Body of pancreas (tissue), 4 donors: ENCODE results near the gene TOGARAM2. TPM values are rescaled to one million over a fixed set of nuclear protein-coding genes. Genes with fewer than 3 reads are reported as not detected.

Experiments
- ATAC-seq: fragments of 150-250 bp; one replicate; pipeline ENCODE4 v1.9.1; 2016
- DNase-seq, 4 donors: peaks; one replicate each; pipeline ENCODE4 v3.0.0-alpha.2; 2019
- H3K27ac ChIP-seq, 4 donors: fragments of 200-600 bp; sonication (generic); 1 replicate in 3 of 4; 2 replicates in 1 of 4; pipeline versions ENCODE4 v1.5.1 to v1.6.1; 2016 to 2019; ENCODE audit warnings: mild to moderate bottlenecking in 1 of 4, mixed read lengths in 1 of 4, moderate library complexity in 1 of 4
- H3K27me3 ChIP-seq, 2 donors: fragments of 200-600 bp; sonication (generic); one replicate each; pipeline ENCODE4 v1.6.0; 2016; ENCODE audit warnings: mild to moderate bottlenecking in 1 of 2
- H3K36me3 ChIP-seq, 2 donors: fragments of 200-600 bp; sonication (generic); replicated peaks in 1 of 2; 2 replicates each; pipeline ENCODE4 v1.5.1; 2016; ENCODE audit warnings: low read depth in 2 of 2; ENCODE audit not compliant: insufficient read depth in 1 of 2
- H3K4me1 ChIP-seq: fragments of 200-600 bp; sonication (generic); one replicate; pipeline ENCODE4 v1.6.0; 2016
- H3K4me3 ChIP-seq, 2 donors: fragments of 200-600 bp; sonication (generic); 1 replicate in 1 of 2; 2 replicates in 1 of 2; pipeline ENCODE4 v1.5.1; 2016 to 2019
- H3K9me3 ChIP-seq, 3 donors: fragments of 200-600 bp; sonication (generic); 1 replicate in 2 of 3; 2 replicates in 1 of 3; pipeline ENCODE4 v1.5.1; 2016
- POLR2A ChIP-seq, 3 donors: fragments of 450-650 bp; IDR thresholded peaks; one replicate each; pipeline ENCODE4 v1.6.1; 2016; ENCODE audit warnings: antibody characterized with exemption in 3 of 3, mild to moderate bottlenecking in 2 of 3
- WGBS, 2 donors: methylation state at CpG; one replicate each; pipeline ENCODE4 v1.1.5; 2017; 5-methylcytosine and 5-hydroxymethylcytosine counted together
- intact Hi-C: fragments of 100-400 bp; cut with DNase I; formaldehyde crosslinking; loops from one replicate; pipeline ENCODE4 v1.15.1; 2023
- total RNA-seq, 2 donors: library from RNA; depleted of rRNA; stranded (reverse); fragments of >200 nt; gene quantifications; one replicate each; pipeline ENCODE4 v1.1.0, GENCODE V29; 2016
- TF ChIP-seq, protein P1 (sequence below), 7 experiments: fragments of 450-650 bp in 4 of 7; fragments of 200-600 bp in 3 of 7; sonication (generic) in 3 of 7; IDR thresholded peaks; one replicate each; pipeline ENCODE4 v1.5.1; 2016 to 2019; ENCODE audit warnings: antibody characterized with exemption in 7 of 7

Gene TOGARAM2
- total RNA-seq, 2 donors from 2014 or later = 0.26 TPM; not detected in 1

DNA sequence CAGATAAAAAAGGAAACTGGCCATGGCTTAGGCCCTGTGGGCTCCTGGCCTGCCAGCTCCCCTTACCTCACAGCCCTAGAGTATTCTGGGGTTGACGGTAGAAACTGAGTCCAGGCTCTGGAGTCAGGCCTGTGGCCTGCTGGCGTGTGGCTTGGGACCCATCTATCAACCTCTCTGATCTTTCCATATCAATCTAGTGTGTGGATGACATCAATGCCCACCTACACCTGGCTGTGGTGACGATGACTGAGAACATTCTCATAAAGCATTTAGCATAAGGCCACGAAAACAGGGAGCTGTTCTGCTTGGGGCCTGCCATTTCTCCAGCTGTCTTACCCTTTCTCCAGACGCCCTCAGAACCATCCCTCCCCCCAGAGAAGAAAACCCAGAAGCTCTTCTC, 75.4 kb downstream of the TOGARAM2 start:
- TF ChIP-seq, protein P1, sequence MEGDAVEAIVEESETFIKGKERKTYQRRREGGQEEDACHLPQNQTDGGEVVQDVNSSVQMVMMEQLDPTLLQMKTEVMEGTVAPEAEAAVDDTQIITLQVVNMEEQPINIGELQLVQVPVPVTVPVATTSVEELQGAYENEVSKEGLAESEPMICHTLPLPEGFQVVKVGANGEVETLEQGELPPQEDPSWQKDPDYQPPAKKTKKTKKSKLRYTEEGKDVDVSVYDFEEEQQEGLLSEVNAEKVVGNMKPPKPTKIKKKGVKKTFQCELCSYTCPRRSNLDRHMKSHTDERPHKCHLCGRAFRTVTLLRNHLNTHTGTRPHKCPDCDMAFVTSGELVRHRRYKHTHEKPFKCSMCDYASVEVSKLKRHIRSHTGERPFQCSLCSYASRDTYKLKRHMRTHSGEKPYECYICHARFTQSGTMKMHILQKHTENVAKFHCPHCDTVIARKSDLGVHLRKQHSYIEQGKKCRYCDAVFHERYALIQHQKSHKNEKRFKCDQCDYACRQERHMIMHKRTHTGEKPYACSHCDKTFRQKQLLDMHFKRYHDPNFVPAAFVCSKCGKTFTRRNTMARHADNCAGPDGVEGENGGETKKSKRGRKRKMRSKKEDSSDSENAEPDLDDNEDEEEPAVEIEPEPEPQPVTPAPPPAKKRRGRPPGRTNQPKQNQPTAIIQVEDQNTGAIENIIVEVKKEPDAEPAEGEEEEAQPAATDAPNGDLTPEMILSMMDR (IDR thresholded peaks at IDR 0.05) = no peak
- TF ChIP-seq POLR2A (IDR thresholded peaks at IDR 0.05) = no peak
- Histone ChIP-seq H3K4me3 (no peak overlapping the region), H3K27me3 (no peaks in the 10 kb centered on the region), H3K4me1 (no peaks in the 10 kb centered on the region), H3K27ac (no peak overlapping the region), H3K9me3 (no peaks in the 10 kb centered on the region), H3K36me3 (no peaks in the 10 kb centered on the region)
- ATAC-seq (no peak), DNase-seq (no peak)
- WGBS, 2 donors = 88 to 95% methylated on average over 2 to 5 of the region's 5 CpGs
- intact Hi-C loops = no loop called here

DNA sequence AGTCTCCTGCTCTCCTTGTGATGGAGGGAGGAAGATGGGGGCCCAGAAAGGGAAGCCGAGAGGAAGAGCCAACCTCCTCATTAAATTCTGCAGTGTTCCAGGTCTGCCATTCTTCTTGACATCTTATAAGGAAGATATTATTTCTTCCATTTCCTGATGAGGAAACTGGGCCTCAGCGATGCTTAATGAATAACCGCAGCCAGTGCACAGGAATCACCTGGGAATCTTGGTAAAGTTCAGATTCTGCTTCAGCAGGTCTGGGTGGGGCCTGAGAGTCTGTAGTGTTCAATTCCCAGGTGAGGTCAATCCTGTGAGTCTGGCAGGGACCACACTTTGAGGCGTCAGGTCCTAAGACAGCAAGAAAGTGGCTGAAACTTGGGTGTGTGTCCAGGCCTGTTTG, 75.9 kb downstream of the TOGARAM2 start:
- DNase-seq (no peak), ATAC-seq (no peak)
- intact Hi-C loops = no loop called here
- Histone ChIP-seq H3K36me3 (no peaks in the 10 kb centered on the region), H3K4me1 (no peaks in the 10 kb centered on the region), H3K27me3 (no peaks in the 10 kb centered on the region), H3K9me3 (no peaks in the 10 kb centered on the region), H3K27ac (no peak overlapping the region), H3K4me3 (no peak overlapping the region)
- TF ChIP-seq, protein P1 (IDR thresholded peaks at IDR 0.05) = no peak
- no peak for TF ChIP-seq POLR2A (IDR thresholded peaks at IDR 0.05)
- WGBS, 2 donors = 93 to 98% methylated on average over 3 to 4 of the region's 4 CpGs

DNA sequence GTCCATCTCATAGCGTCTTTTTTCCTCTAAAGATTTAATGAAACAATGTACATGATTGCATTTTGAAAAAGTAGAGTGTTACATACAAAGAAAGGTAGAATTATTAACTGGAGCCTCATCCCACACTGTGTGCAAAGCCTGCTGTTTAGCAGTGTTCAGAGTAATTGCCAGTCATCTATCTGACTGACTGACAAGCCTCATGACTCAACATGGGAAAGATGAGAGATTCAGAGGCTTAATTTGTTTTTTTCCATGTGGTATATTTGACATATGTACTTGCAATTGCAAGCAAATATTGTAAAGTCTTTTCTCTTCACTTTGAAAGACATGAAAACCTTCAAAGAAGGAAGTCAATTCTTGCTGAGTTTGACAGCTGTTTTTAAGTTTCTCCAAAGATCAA, 78.5 kb downstream of the TOGARAM2 start:
- intact Hi-C loops = no loop called here
- Histone ChIP-seq H3K27ac (no peak overlapping the region), H3K27me3 (no peaks in the 10 kb centered on the region), H3K36me3 (no peaks in the 10 kb centered on the region), H3K4me1 (peaks cover 14% of the 10 kb centered on the region), H3K9me3 (no peaks in the 10 kb centered on the region), H3K4me3 (no peak overlapping the region)
- no peak for ATAC-seq
- 90 to 93% methylated on average over 1 of the region's 1 CpG for WGBS, 2 donors
- TF ChIP-seq, protein P1 (IDR thresholded peaks at IDR 0.05) = no peak
- TF ChIP-seq POLR2A (IDR thresholded peaks at IDR 0.05) = no peak
- DNase-seq = no peak

DNA sequence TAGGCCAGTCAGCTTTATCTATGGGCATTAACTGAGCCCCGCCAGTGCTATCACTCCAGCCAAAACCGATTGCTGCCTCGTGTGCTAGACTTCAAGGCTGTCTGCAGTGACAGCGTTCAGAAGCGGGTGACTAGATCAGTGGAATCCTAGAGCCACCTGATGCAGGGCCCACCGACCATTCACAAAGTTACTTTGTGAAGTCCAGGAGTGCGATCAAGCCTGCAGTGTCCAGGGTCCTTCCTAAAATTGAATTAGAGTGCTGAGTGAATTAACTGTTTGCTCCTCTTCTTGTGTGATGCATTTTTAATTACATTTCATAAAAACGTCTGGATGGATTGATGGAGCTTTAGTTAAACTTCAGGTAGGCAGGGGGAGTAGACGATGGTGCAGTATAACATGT, 79.3 kb downstream of the TOGARAM2 start:
- ATAC-seq (no peak), DNase-seq (no peak)
- H3K4me1 ChIP-seq = peaks cover 14% of the 10 kb centered on the region
- intact Hi-C loops = no loop called here
- WGBS, 2 donors = 61 to 67% methylated on average over 9 of the region's 9 CpGs
- TF ChIP-seq POLR2A (IDR thresholded peaks at IDR 0.05) = no peak
- TF ChIP-seq, protein P1 (IDR thresholded peaks at IDR 0.05) = no peak
- H3K27ac ChIP-seq = no peak overlapping the region
- no peaks in the 10 kb centered on the region for H3K36me3 ChIP-seq
- H3K27me3 ChIP-seq = no peaks in the 10 kb centered on the region
- H3K4me3 ChIP-seq = no peak overlapping the region
- no peaks in the 10 kb centered on the region for H3K9me3 ChIP-seq

DNA sequence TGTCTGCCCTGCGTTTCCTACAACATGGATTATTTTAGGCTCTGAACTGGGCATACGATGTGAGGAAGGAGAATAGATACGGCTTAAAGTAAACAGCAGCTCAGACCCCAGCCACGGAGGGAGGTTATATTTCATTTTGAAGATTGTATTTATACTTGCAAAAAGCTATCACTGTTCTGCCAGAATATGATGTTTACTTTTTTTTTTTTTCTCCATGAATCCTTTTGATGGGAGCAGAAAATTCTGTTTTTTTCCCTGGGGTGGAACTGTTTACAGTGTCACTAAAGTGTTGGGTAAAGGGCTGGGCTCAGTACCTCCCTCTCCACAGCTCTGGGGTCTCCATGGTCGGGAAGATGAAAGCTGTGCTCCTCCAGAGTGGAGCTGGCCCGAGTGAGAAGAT, 80.1 kb downstream of the TOGARAM2 start:
- DNase-seq = no peak
- no peaks in the 10 kb centered on the region for H3K9me3 ChIP-seq
- H3K27ac ChIP-seq = no peak overlapping the region
- no peak overlapping the region for H3K4me3 ChIP-seq
- WGBS, 2 donors = 63 to 79% methylated on average over 6 of the region's 6 CpGs
- intact Hi-C loops = no loop called here
- H3K36me3 ChIP-seq = no peaks in the 10 kb centered on the region
- peaks cover 15% of the 10 kb centered on the region for H3K4me1 ChIP-seq
- H3K27me3 ChIP-seq = no peaks in the 10 kb centered on the region
- no peak for ATAC-seq
- TF ChIP-seq, protein P1 (IDR thresholded peaks at IDR 0.05) = no peak
- TF ChIP-seq POLR2A (IDR thresholded peaks at IDR 0.05) = no peak
